Measurements from ENCODE around the gene ASB15. TPM values are rescaled to one million over a fixed set of nuclear protein-coding genes. Genes with fewer than 3 reads are reported as not detected.

The ASB15 gene
- total RNA-seq, 4 donors from 2014 or later = not detected

GRCh38 chr7:123658023-123658422 lies 56.4 kb downstream of the ASB15 start:
- H3K4me3 ChIP-seq = no peak overlapping the region

GRCh38 chr7:123660514-123661354 lies 59.1 kb downstream of the ASB15 start:
- no peaks in the 10 kb centered on the region for H3K4me1 ChIP-seq
- H3K9me3 ChIP-seq = no peaks in the 10 kb centered on the region
- no peak overlapping the region for H3K4me3 ChIP-seq
- H3K36me3 ChIP-seq = no peaks in the 10 kb centered on the region
- no peak for DNase-seq (ENCODE audit: low spot score in 2 of 2)
- WGBS = 75% methylated on average over 8 of the region's 8 CpGs
- no peak overlapping the region for H3K27ac ChIP-seq
- TF ChIP-seq EP300 (IDR thresholded peaks at IDR 0.05) = no peak
- TF ChIP-seq, protein P1, sequence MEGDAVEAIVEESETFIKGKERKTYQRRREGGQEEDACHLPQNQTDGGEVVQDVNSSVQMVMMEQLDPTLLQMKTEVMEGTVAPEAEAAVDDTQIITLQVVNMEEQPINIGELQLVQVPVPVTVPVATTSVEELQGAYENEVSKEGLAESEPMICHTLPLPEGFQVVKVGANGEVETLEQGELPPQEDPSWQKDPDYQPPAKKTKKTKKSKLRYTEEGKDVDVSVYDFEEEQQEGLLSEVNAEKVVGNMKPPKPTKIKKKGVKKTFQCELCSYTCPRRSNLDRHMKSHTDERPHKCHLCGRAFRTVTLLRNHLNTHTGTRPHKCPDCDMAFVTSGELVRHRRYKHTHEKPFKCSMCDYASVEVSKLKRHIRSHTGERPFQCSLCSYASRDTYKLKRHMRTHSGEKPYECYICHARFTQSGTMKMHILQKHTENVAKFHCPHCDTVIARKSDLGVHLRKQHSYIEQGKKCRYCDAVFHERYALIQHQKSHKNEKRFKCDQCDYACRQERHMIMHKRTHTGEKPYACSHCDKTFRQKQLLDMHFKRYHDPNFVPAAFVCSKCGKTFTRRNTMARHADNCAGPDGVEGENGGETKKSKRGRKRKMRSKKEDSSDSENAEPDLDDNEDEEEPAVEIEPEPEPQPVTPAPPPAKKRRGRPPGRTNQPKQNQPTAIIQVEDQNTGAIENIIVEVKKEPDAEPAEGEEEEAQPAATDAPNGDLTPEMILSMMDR (IDR thresholded peaks at IDR 0.05) = no peak
- TF ChIP-seq POLR2AphosphoS5 (IDR thresholded peaks at IDR 0.05) = no peak
- no peak for TF ChIP-seq POLR2A (IDR thresholded peaks at IDR 0.05)
- H3K27me3 ChIP-seq = no peaks in the 10 kb centered on the region

More at GRCh38 chr7:123658023-123658422, 56.4 kb downstream of the ASB15 start:
- H3K36me3 ChIP-seq = no peaks in the 10 kb centered on the region
- no peak for DNase-seq (ENCODE audit: low spot score in 2 of 2)
- H3K27me3 ChIP-seq = no peaks in the 10 kb centered on the region
- H3K27ac ChIP-seq = no peak overlapping the region
- H3K4me1 ChIP-seq = no peaks in the 10 kb centered on the region
- no peak for TF ChIP-seq POLR2A (IDR thresholded peaks at IDR 0.05)
- TF ChIP-seq EP300 (IDR thresholded peaks at IDR 0.05) = no peak
- no peak for TF ChIP-seq POLR2AphosphoS5 (IDR thresholded peaks at IDR 0.05)
- TF ChIP-seq, protein P1 (IDR thresholded peaks at IDR 0.05) = no peak
- 93% methylated on average over 6 of the region's 6 CpGs for WGBS
- no peaks in the 10 kb centered on the region for H3K9me3 ChIP-seq

- no peaks in the 10 kb centered on the region for H3K27me3 ChIP-seq
- 68% methylated on average over 1 of the region's 1 CpG for WGBS
- TF ChIP-seq, protein P1 (IDR thresholded peaks at IDR 0.05) = no peak
- TF ChIP-seq EP300 (IDR thresholded peaks at IDR 0.05) = no peak
- TF ChIP-seq POLR2A (IDR thresholded peaks at IDR 0.05) = no peak
- no peak for TF ChIP-seq POLR2AphosphoS5 (IDR thresholded peaks at IDR 0.05)
Observed at GRCh38 chr7:123661765-123662164, 60.1 kb downstream of the ASB15 start.

GRCh38 chr7:123662293-123662692 lies 60.7 kb downstream of the ASB15 start:
- WGBS = 92% methylated on average over 13 of the region's 15 CpGs
- no peak for DNase-seq (ENCODE audit: low spot score in 2 of 2)
- Histone ChIP-seq H3K4me1 (no peaks in the 10 kb centered on the region), H3K4me3 (no peak overlapping the region), H3K27me3 (no peaks in the 10 kb centered on the region), H3K9me3 (no peaks in the 10 kb centered on the region), H3K36me3 (no peaks in the 10 kb centered on the region), H3K27ac (no peak overlapping the region)
- TF ChIP-seq POLR2AphosphoS5 (IDR thresholded peaks at IDR 0.05) (no peak), POLR2A (IDR thresholded peaks at IDR 0.05) (no peak), EP300 (IDR thresholded peaks at IDR 0.05) (no peak)
- TF ChIP-seq, protein P1 (IDR thresholded peaks at IDR 0.05) = no peak

More at GRCh38 chr7:123661765-123662164, 60.1 kb downstream of the ASB15 start:
- Histone ChIP-seq H3K9me3 (no peaks in the 10 kb centered on the region), H3K36me3 (no peaks in the 10 kb centered on the region), H3K4me3 (no peak overlapping the region), H3K27ac (no peak overlapping the region), H3K4me1 (no peaks in the 10 kb centered on the region)
- DNase-seq (ENCODE audit: low spot score in 2 of 2) = no peak

GRCh38 chr7:123662755-123663154 lies 61.1 kb downstream of the ASB15 start:
- no peak for TF ChIP-seq POLR2A (IDR thresholded peaks at IDR 0.05)
- TF ChIP-seq EP300 (IDR thresholded peaks at IDR 0.05) = no peak
- TF ChIP-seq POLR2AphosphoS5 (IDR thresholded peaks at IDR 0.05) = no peak
- TF ChIP-seq, protein P1 (IDR thresholded peaks at IDR 0.05) = no peak
- H3K4me3 ChIP-seq = no peak overlapping the region
- no peaks in the 10 kb centered on the region for H3K27me3 ChIP-seq
- no peak for DNase-seq (ENCODE audit: low spot score in 2 of 2)
- no peaks in the 10 kb centered on the region for H3K9me3 ChIP-seq
- no peaks in the 10 kb centered on the region for H3K36me3 ChIP-seq
- no peaks in the 10 kb centered on the region for H3K4me1 ChIP-seq
- H3K27ac ChIP-seq = no peak overlapping the region
- 60% methylated on average over 3 of the region's 3 CpGs for WGBS
